Amniotic stem cell (primary cell): Measurements from ENCODE around the gene CITED2.
"Not testable (repeated sequence)": the region's sequence is repeated elsewhere in the genome, so short reads cannot be mapped to it uniquely, and the experiment has no call there.

Source experiments
- DNase-seq: peaks from one replicate; lab custom pipeline; 2025; lab: John Stamatoyannopoulos, UW

CITED2 gene

DNA sequence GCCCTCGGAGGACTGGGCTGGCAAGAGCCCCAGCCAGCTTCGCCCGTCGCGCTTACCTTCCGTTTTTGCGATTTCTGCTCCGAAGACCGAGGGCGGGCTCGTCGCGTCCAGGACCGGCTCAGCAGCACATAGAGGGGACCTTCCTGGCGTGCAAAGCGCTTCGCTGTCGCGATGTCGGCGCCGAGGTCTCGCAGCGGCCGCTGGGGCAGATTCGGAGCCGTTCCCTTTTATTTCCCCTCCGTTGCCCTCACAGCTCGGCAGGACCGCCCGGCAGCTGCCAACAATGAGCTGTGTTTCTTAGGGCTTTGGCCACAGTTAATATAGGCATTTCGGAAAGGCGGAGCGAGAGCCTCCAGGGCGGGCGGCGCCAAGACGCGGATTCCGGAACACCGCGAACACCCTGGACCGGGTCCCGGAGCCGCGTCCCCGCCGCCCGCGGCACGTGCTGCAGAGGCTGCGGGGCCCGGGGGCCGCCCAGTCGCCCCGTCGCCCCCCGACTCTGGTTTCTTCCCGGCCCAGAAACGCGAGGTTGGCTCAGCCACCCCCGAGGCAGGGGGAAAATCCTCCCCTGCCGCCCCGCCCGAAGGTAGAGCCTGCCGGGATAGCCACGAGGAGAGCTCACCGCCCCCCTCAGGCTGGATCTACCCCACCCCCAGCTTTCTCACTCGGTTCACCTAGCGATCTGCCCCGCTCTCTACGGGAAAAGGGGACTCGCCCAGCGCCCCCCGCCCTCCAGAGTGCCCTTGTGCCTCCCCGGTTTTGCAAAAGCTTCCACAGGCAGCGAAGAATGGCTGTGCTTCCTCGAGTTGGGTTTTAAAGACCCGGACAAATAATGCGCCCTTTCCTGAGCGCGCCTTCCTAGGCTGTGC is at the start of gene CITED2:
TSS of gene CITED2 (minus strand) at position 292 of the 869 bp plus-strand sequence. CDS start 704 bp downstream, outside the sequence.
- peak; percentile 92 for DNase-seq

- DNase-seq: no peak
These were observed 48.7 kb upstream of the CITED2 start for GRCh38 chr6:139423037-139423703.

DNA sequence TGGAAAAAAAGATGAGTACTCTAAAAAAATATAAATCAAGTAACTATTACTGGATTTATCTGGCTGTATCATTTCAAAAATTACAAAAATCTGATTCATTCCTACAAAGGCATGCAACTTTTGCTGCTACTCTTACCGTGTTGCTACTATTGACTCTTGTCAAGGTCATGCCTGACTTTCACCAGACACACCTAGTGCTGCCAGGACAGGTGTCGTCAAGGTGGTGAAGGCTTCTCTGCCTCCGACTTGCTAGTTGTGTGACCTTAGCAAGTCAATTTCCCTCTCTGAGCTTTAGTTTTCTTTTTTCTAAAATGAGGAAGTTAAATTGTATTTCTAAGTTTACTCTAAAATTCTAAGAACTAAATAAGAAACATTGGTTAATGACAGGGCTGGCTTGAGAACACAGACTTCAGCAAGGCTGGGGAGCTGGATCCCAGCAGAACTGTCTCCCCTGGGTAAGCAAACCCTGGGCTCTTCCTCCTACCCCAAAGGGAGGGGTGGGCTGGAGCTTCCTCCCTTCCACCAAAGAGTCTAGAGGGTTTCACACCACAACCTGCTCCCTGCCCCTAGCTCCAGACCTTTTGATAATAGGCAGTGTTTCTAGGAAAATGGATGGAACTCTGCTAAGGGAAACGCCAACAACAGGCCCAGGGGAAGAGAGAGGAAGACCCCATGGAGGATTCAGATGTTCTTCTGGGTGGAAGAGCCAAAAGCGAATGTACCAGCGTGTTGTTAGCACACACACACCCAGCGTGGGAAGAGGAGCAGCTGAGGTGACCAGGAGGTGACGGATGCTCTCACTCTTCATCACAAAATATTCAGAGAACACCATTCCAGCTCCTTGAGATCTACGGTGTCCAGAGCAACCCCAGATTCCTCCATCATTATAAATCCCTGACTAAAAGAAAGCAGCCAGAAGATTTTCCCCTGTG is 47.9 kb upstream of the CITED2 start:
- no peak for DNase-seq

DNA sequence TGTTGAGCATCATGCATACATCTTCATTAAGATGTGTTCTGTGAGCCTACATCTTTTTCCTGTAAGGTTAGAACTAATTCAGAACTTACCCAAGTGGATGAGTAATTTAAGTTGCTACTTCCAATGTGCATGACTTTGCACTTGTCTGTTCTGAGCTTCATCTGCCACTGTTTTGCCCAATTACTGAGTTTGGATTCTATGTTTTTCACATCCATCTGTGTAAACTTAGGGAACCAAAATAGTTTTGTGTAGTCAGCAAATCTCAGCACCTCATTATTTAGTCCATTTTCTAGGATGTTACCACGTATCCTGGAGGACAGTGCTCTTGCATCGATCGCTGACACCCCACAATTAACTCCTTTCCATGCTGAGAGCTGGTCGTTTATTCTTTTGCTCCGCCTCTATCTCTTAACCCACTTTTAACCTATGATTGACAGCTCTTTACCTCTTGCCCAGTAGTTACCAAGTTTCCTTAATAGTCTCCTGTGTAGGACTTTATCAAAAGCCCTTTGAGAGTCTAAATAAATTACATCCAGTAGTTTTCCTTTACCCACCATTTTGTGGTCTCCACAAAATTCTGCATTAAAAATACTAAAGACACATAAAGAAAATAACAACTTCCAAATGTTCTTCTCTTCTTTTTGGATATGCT is 44.2 kb upstream of the CITED2 start:
- no peak for DNase-seq

DNA sequence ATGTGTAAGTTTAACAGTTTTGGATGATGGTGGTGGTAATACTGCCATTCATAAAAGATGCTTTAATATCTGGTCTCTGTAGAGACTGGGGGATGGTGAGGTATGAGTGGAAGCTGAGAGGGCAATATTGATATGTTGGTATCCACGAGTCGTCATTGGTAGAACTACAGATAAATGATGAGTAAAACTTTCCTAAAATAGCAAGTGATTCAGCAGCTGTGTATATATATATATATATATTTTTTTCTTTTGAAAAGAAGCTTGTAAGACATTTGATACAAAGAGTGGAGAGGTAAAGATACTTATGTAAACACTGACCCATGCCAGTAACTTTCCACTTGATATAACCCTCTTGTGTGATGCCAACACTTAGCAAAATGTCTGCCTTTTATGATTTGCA is 41.7 kb upstream of the CITED2 start:
- no peak for DNase-seq

DNA sequence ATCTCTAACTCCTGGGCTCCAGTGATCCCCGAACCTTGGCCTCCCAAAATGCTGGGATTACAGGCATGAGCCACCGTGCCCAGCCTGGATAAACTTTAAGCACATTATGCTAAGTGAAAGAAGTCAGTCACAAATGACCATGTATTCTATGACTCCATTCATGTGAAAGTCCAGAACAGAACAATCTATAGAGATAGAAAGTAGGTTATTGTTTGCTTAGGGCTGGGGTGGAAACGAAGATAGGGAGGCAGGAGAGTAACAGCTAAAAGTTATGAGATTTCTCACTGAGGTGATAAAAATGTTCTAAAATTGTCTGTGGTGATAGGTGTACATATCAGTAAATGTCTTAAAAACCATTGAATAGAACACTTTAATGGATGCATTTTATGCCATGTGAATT is 40.9 kb upstream of the CITED2 start:
- no peak for DNase-seq

DNA sequence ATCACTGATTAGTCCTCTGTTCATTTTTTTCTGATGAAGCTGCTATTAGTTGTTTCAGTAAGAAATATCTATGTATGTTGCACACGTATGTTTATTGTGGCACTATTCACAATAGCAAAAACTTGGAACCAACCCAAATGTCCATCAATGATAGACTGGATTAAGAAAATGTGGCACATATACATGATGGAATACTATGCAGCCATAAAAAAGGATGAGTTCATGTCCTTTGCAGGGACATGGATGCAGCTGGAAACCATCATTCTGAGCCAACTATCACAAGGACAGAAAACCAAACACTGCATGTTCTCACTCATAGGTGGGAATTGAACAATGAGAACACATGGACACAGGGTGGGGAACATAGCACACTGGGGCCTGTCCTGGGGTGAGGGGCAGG is 37.7 kb upstream of the CITED2 start:
- DNase-seq: not testable (repeated sequence)

- peak; percentile 14 for DNase-seq
These were observed 34.6 kb upstream of the CITED2 start for GRCh38 chr6:139409026-139409425.

DNA sequence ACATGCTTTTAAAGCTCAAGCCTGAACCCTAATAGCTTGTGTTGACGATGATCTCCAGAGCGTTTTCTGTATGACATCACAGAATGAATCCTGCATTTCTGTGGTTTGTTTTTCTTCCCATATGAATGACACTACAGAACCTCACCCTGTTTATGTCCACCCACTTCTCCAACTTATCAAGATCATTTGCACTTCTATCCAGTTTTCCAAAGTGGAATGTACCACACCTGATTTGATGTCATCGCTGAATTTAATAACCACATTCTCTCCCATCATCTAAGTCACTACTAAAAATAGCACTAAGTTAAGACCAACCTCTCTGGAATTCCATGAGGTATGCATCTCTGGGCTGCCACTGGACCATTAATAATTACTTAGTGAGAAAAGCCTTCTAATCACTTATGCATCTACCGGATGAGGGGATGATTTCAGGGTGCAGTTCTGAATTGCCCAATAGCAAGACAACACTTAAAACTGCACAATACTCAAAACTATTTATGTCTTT is 33.3 kb upstream of the CITED2 start:
- peak; percentile 88 for DNase-seq

DNA sequence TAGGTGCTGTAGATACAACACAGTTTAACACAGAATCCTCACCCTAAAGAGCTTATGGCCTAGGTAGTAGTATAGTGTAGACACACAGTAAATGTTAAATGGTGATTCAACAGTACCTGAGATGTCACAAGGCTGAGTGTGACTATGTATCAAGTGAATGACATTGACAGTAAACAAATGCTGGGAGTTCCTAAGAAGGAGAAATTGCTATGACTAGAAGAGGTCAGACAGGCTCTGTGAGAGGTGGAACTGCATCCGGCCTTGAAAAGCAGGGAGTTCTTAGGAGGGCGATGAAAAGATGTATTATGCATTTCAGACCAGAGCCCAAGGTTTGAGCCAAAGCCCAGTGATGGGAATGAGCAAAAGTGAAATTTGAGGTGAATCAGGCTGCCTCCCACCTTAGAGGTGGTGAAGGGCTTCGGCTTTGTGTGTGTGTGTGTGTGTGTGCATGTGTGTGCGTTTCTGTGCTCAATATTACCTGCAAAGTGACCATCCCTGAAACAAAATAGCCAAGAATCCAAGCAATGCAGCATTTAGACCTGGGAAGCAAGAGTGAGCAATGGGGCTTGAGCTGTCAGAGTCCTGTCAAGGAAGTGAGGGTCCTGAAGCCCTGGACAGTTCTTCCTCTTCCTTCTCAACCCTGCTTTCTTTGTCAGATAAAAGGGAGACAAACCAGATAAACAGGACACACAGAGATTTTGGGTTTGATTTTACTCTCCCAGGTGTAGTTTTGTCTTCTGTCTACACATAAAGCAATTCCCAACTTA is 32.3 kb upstream of the CITED2 start:
- DNase-seq: no peak

DNA sequence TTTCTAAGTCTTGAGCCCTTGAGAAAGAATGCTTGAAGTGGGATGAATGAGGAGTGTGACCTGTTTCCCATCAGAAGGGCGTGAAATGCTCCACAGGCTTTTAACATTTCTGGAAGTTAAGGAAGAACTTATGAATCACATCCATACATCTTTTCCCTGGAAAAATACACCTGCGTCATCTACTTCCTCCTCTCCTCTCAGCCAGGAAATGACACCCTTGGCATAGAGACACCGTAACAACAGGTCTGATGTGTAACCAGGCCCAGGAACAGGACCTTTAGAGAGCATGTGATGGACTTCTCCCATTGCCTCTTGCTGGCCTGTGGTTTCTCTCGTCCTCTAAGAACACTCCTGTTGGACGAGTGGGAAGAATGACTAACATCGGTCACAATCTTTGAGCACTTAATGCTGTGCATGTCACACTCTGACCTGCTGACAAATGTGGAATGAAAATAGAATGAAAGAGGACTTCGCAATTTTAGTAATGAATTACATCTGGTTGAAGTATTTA is 28.5 kb upstream of the CITED2 start:
- peak; percentile 22 for DNase-seq

GRCh38 chr6:139398658-139399057 is 24.2 kb upstream of the CITED2 start:
- DNase-seq: no peak

DNA sequence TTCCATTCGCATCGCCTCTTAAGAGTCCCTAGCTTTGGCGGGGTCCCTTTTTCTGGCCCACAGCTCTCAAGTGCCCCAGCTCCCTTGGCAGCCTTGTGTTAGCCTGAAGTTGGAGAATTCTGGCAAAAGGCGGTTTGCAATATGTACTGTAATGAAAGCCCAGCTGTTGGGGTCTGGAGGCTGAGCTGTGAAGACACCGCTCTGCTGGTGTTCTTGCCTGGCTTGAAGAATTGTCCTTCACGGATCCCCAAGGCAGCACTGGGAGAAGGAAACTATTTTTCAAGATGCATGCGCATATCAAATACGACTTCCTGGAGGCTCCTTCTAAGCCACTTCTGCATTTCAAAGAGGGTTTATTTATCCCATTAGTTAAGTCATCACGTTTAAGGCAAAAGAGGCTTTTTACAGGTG is 21.4 kb upstream of the CITED2 start:
- DNase-seq: no peak

DNA sequence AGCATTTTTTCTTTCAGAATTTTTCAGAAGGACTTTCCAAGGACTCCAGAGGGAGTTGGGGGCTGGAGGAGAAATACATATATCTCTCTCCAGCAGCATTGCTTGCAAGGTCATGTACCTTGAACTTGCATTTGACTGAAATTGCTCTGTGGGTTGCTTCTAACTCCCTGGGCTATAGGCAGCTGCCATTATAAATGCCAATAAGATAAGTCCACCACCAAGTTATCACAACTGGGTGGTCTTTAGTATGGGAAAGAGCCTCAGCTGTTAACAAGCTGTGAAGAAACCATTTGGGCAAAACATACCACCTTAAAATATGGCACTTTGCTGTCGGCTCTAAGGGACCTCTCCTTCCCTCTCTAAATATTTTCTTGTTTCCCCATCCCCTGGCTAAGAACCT is 20.9 kb upstream of the CITED2 start:
- DNase-seq: no peak

DNA sequence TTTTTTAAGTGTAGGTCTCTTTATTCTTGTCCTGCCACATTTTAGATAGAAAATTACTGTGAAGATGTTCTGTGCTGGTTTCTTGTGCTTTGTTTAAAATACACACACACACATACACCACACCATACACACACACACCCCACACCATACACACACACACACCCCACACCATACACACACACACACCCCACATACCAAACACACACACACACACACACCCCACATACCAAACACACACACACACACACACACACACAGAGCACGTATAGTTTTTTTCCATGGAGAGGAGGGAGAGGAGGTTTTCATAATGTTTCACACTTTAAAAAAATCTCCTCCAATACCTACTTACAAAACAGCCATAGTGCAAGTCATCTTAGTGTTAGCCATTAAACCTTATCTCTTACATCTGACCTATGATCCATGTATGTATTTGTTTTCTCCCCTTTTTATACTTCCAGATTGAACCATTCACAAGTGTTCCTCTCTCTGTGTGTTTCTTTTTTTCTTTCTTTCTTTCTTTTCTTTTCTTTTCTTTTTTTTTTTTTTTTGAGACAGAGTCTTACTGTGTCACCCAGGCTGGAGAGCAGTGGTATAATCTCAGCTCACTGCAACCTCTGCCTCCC is 19.7 kb upstream of the CITED2 start:
- DNase-seq: no peak

DNA sequence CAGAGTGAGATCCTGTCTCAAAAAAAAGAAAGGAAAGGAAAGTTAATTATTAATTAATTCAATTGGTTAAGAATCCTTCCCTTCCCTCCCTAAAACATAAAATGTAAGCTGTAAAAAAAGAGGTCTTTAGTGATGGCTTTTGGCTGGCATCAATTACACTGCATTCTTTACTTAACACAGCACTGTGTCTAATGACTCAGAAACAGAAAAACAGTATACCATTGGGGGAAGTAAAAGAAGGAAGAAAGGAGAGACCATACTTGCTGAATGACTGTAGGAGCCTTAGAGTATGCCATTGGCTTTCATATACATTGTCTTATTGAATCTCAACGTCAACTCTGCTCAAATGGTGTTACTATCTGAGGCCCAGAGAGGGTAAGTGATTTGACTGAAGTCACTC is 18.3 kb upstream of the CITED2 start:
- no peak for DNase-seq

- DNase-seq: no peak
These were observed 17.3 kb upstream of the CITED2 start for GRCh38 chr6:139391709-139392108.

GRCh38 chr6:139390447-139390846 is 16.0 kb upstream of the CITED2 start:
- no peak for DNase-seq

DNA sequence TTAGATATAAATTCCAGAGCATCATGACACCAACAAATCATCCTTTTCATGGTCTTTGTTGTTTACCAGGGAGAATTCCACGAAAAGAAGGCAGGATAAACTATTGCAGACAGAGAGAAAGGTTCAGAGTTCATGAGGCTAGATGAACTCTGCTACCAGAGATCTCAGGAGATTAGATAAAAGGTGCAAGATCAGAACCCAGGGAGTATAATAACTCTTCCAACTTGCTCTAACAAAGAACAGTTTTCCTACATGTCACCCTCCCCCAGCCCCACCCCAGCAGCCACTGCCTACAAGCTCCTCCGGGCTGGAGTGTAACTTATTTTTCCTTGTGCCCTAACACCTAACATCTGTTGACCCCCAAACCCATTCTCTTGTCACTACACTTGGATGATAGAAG is 13.9 kb upstream of the CITED2 start:
- no peak for DNase-seq

DNA sequence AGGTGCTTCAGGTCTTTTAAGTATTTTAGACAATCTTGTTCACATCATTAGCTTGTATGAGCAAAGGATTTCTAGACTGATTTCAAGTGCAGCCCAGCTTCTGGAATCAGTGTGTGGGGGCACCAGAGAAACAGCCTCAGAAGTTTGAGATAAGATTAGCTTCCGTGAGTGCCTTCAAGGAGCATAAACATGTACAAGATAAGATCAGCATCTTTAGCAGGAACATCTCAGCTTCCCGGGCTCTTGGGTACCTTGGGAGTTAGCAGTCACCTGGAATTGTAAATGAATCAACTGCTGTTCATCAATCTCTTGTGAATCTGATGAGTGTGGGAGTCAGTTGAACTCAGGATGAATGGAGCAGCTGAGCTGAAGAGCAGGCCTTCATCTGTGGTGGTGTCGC is 12.0 kb upstream of the CITED2 start:
- DNase-seq: no peak
